Measurements from ENCODE around the gene CORIN.

CORIN gene

DNA sequence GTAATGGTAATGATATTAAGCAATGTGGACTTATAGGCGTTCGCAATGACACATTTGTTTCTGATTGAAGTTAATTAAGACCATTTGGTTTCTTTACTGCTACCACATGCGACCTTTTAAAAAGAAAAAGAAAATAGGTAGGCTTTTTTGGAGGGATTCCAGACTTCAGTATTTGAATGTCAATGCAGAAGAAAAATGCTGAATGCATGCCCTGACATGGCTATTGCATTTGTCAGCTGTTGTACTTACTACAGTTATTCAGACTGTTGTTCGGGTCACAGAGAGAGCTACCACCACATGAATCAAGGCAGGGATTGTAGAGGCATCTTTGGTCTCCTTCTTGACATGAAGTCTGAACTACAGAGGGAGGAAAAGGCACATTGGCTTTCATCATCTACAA is 163.7 kb downstream of the CORIN start:
- Histone ChIP-seq H3K4me3 (ENCODE audit: low read length in 2 of 2) (no peak overlapping the region), H3K27me3 (ENCODE audit: control insufficient read depth in 2 of 2, insufficient read depth in 2 of 2, low read length in 2 of 2) (no peaks in the 10 kb centered on the region), H3K9me3 (ENCODE audit: control insufficient read depth in 2 of 2, low read length in 2 of 2) (no peaks in the 10 kb centered on the region), H3K27ac (ENCODE audit: low read depth in 2 of 2, low read length in 2 of 2) (no peak overlapping the region), H3K4me1 (ENCODE audit: control insufficient read depth in 2 of 2, insufficient read depth in 2 of 2, low read length in 2 of 2) (no peaks in the 10 kb centered on the region), H3K36me3 (ENCODE audit: control insufficient read depth in 2 of 2, insufficient read depth in 2 of 2, low read length in 2 of 2) (no peaks in the 10 kb centered on the region), H3K9ac (ENCODE audit: low read depth in 1 of 2, low read length in 2 of 2) (no peak overlapping the region)

DNA sequence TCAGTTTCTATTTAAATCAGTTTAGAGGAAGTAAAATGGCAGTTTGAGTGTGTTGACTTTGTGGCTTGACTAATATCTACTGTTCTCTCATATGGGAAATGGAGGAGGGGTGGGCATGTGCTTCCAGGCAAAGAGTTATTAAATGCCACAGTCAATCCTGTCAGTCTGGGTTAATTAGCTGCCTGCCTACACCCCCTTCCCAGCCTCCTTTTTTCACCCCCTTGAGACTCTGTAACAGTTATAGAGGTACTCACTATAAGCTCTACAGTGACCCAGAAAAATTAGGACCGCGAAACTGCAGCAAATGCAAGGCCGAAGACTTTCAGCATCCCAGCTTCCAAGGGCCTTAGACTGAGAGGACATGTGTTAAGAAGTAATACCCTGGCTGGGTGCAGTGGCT is 165.2 kb downstream of the CORIN start:
- Histone ChIP-seq H3K4me3 (ENCODE audit: low read length in 2 of 2) (no peak overlapping the region), H3K4me1 (ENCODE audit: control insufficient read depth in 2 of 2, insufficient read depth in 2 of 2, low read length in 2 of 2) (no peaks in the 10 kb centered on the region), H3K27ac (ENCODE audit: low read depth in 2 of 2, low read length in 2 of 2) (no peak overlapping the region), H3K9me3 (ENCODE audit: control insufficient read depth in 2 of 2, low read length in 2 of 2) (no peaks in the 10 kb centered on the region), H3K9ac (ENCODE audit: low read depth in 1 of 2, low read length in 2 of 2) (no peak overlapping the region), H3K27me3 (ENCODE audit: control insufficient read depth in 2 of 2, insufficient read depth in 2 of 2, low read length in 2 of 2) (no peaks in the 10 kb centered on the region), H3K36me3 (ENCODE audit: control insufficient read depth in 2 of 2, insufficient read depth in 2 of 2, low read length in 2 of 2) (no peaks in the 10 kb centered on the region)

DNA sequence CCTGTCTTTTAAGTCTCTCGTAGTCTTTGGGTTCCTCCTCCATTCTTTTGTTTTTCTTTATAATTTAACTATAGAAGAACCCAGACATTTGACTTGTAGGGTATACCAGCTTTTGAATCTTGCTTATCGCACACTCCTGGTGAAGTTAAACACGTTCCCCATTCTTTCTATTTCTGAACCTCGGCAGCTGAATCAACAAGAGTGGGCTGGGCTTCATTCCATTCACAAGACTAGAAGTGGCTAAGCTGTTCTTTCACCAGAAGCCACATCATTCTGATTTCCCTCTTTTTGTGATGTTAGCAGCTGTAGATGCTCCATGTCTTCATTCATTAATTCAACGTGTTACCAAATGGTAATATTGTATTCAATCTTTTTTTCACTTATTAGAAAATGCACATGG is 167.9 kb downstream of the CORIN start:
- Histone ChIP-seq H3K36me3 (ENCODE audit: control insufficient read depth in 2 of 2, insufficient read depth in 2 of 2, low read length in 2 of 2) (no peaks in the 10 kb centered on the region), H3K9me3 (ENCODE audit: control insufficient read depth in 2 of 2, low read length in 2 of 2) (no peaks in the 10 kb centered on the region), H3K9ac (ENCODE audit: low read depth in 1 of 2, low read length in 2 of 2) (no peak overlapping the region), H3K4me3 (ENCODE audit: low read length in 2 of 2) (no peak overlapping the region), H3K27me3 (ENCODE audit: control insufficient read depth in 2 of 2, insufficient read depth in 2 of 2, low read length in 2 of 2) (no peaks in the 10 kb centered on the region), H3K4me1 (ENCODE audit: control insufficient read depth in 2 of 2, insufficient read depth in 2 of 2, low read length in 2 of 2) (no peaks in the 10 kb centered on the region), H3K27ac (ENCODE audit: low read depth in 2 of 2, low read length in 2 of 2) (no peak overlapping the region)

DNA sequence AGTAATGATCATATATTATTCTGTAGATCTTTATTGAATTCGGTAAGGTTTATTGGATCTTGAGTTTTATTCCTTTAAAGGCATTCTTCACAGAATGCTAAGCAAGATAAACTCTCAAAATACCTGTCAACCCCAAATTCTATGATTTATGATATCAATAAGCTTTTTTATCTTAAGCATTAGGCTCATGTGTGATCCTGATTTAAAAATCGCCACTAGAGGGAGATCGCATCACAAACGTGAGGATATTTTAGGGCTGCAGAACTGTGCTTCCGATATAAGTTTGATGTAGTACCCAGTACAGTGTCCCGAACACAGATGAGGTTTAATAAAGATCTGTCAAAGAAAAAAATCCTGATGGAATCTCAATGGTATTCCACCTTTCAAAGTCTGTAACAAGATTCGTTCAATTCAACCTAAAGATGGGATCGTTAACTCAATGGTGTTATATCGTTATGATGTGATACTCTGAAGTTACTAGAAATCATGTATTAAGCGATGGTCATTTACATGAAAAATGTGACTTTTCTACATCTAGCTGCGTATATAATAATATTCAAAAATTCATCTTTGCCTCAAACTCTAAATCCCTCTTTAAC is 169.0 kb downstream of the CORIN start:
- Histone ChIP-seq H3K9me3 (ENCODE audit: control insufficient read depth in 2 of 2, low read length in 2 of 2) (no peaks in the 10 kb centered on the region), H3K27me3 (ENCODE audit: control insufficient read depth in 2 of 2, insufficient read depth in 2 of 2, low read length in 2 of 2) (no peaks in the 10 kb centered on the region), H3K4me1 (ENCODE audit: control insufficient read depth in 2 of 2, insufficient read depth in 2 of 2, low read length in 2 of 2) (no peaks in the 10 kb centered on the region), H3K4me3 (ENCODE audit: low read length in 2 of 2) (no peak overlapping the region), H3K27ac (ENCODE audit: low read depth in 2 of 2, low read length in 2 of 2) (no peak overlapping the region), H3K36me3 (ENCODE audit: control insufficient read depth in 2 of 2, insufficient read depth in 2 of 2, low read length in 2 of 2) (no peaks in the 10 kb centered on the region), H3K9ac (ENCODE audit: low read depth in 1 of 2, low read length in 2 of 2) (no peak overlapping the region)

DNA sequence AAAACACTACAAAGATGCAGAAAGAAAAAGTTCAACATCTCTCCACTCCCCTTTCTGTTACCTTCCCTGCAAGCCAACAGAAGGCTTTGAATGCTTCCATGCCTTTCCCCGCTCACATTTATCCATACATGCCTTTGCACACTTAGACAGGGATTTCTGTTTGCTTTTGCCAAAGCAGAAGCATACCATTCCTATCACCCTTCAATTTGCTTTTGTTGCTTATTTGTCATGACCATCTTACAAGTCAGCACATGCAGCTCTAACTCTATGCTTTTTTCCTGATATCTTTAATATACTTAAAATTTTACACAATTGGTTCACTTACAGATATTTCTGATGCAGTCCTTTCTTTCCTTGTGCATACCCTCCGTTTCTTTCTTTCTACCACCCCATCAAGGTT is 169.6 kb downstream of the CORIN start:
- Histone ChIP-seq H3K36me3 (ENCODE audit: control insufficient read depth in 2 of 2, insufficient read depth in 2 of 2, low read length in 2 of 2) (no peaks in the 10 kb centered on the region), H3K9ac (ENCODE audit: low read depth in 1 of 2, low read length in 2 of 2) (no peak overlapping the region), H3K27me3 (ENCODE audit: control insufficient read depth in 2 of 2, insufficient read depth in 2 of 2, low read length in 2 of 2) (no peaks in the 10 kb centered on the region)

DNA sequence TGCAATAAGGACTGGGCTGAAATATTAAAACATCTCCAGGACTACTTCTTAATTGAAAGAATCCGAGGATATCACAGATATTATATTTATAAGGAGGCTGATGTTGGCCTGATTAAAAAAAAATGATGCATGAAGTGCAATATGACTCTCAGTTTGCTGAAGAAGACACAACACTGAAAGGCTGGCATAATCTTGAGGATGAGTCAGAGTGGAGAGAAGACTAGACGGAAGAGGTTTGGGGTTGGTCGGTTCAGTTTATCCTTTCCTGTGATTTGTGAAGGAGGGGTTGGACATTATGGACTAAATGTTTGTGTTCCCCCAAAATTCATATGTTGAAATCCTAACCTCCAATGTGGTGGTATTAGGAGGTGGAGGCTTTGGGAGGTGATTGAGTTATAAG is 170.3 kb downstream of the CORIN start:
- H3K27ac ChIP-seq (ENCODE audit: low read depth in 2 of 2, low read length in 2 of 2), result no peak overlapping the region
- H3K9me3 ChIP-seq (ENCODE audit: control insufficient read depth in 2 of 2, low read length in 2 of 2), result no peaks in the 10 kb centered on the region
- H3K9ac ChIP-seq (ENCODE audit: low read depth in 1 of 2, low read length in 2 of 2), result no peak overlapping the region
- no peaks in the 10 kb centered on the region for H3K27me3 ChIP-seq (ENCODE audit: control insufficient read depth in 2 of 2, insufficient read depth in 2 of 2, low read length in 2 of 2)
- no peaks in the 10 kb centered on the region for H3K36me3 ChIP-seq (ENCODE audit: control insufficient read depth in 2 of 2, insufficient read depth in 2 of 2, low read length in 2 of 2)
- H3K4me3 ChIP-seq (ENCODE audit: low read length in 2 of 2), result no peak overlapping the region
- H3K4me1 ChIP-seq (ENCODE audit: control insufficient read depth in 2 of 2, insufficient read depth in 2 of 2, low read length in 2 of 2), result no peaks in the 10 kb centered on the region

More for the DNA sequence above, 169.6 kb downstream of the CORIN start:
- no peak overlapping the region for H3K27ac ChIP-seq (ENCODE audit: low read depth in 2 of 2, low read length in 2 of 2)
- no peak overlapping the region for H3K4me3 ChIP-seq (ENCODE audit: low read length in 2 of 2)
- no peaks in the 10 kb centered on the region for H3K4me1 ChIP-seq (ENCODE audit: control insufficient read depth in 2 of 2, insufficient read depth in 2 of 2, low read length in 2 of 2)
- H3K9me3 ChIP-seq (ENCODE audit: control insufficient read depth in 2 of 2, low read length in 2 of 2), result no peaks in the 10 kb centered on the region

DNA sequence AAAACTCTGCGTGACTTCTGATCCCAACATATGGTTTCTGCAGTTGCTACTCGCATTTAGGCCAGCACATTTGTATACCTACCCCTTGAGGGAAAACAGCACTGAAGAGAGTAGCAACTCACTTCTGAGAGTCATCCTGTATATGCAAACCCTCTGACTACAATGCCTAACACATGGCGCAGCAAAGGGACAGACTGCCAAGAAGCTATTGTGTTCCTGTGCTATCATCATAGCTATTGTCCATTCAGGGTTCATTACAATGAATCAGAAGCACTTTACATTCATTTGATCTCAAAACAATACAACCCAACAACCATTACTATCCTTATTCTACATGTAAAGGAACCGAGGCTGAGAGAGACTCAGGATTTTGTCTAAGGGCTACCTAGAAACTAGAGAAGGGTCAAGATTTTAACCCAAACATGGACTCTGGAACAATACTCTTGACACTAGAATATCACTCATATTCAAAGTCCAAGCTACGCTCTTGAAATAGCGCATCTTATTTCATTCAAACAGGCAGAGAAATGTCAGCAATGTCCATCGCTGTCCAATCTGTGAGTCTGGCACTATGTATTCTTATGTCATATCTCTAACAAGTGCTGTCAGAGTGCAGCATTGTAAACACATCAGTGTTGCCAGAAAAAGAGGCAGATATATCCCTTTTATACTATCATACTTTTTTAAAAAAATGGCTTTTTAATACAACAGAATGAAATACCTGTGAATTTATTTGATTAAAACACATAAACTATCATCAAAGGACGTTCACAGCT is 173.6 kb downstream of the CORIN start:
- no peaks in the 10 kb centered on the region for H3K36me3 ChIP-seq (ENCODE audit: control insufficient read depth in 2 of 2, insufficient read depth in 2 of 2, low read length in 2 of 2)
- no peaks in the 10 kb centered on the region for H3K4me1 ChIP-seq (ENCODE audit: control insufficient read depth in 2 of 2, insufficient read depth in 2 of 2, low read length in 2 of 2)
- H3K9me3 ChIP-seq (ENCODE audit: control insufficient read depth in 2 of 2, low read length in 2 of 2), result no peaks in the 10 kb centered on the region
- no peak overlapping the region for H3K27ac ChIP-seq (ENCODE audit: low read depth in 2 of 2, low read length in 2 of 2)
- no peak overlapping the region for H3K9ac ChIP-seq (ENCODE audit: low read depth in 1 of 2, low read length in 2 of 2)
- H3K4me3 ChIP-seq (ENCODE audit: low read length in 2 of 2), result no peak overlapping the region
- H3K27me3 ChIP-seq (ENCODE audit: control insufficient read depth in 2 of 2, insufficient read depth in 2 of 2, low read length in 2 of 2), result no peaks in the 10 kb centered on the region

DNA sequence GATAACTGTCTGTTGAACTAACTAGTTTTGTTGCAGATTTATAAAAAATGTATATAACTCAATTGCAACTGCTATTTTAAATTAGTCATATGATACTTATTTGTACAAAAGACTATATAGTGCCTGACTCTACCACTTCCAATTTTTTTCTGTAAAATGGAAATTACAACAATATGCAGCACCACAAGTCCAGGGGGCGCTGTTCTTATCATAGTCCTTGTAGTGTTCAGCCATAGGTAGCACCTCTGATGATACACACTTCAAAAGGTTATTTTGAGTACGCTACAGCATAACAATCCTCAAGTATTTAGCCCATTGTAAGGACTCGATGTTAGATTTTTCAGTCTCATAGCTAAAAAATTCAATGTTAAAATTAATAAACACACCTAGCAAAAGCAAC is 174.9 kb downstream of the CORIN start:
- H3K4me1 ChIP-seq (ENCODE audit: control insufficient read depth in 2 of 2, insufficient read depth in 2 of 2, low read length in 2 of 2), result no peaks in the 10 kb centered on the region
- H3K27ac ChIP-seq (ENCODE audit: low read depth in 2 of 2, low read length in 2 of 2), result no peak overlapping the region
- H3K27me3 ChIP-seq (ENCODE audit: control insufficient read depth in 2 of 2, insufficient read depth in 2 of 2, low read length in 2 of 2), result no peaks in the 10 kb centered on the region
- H3K36me3 ChIP-seq (ENCODE audit: control insufficient read depth in 2 of 2, insufficient read depth in 2 of 2, low read length in 2 of 2), result no peaks in the 10 kb centered on the region
- no peaks in the 10 kb centered on the region for H3K9me3 ChIP-seq (ENCODE audit: control insufficient read depth in 2 of 2, low read length in 2 of 2)
- no peak overlapping the region for H3K9ac ChIP-seq (ENCODE audit: low read depth in 1 of 2, low read length in 2 of 2)
- no peak overlapping the region for H3K4me3 ChIP-seq (ENCODE audit: low read length in 2 of 2)

DNA sequence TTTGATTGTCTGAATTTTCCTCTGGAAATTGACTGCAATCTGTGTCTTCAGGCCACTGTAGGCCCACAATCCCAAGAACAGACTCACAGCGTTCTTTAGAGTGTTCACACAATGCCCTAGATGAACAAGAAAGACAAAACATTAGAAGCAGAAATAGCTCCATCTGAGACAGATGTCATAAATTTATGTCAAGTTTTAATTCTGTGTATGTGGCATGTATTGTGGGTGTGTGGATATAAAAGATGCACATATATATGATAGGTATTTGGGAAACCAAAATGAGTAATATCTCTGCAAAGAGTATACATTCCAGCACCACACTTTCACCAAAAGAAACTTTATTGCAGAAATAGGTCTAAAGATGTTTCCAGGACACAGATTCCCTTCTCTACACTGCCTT is 176.1 kb downstream of the CORIN start:
- Histone ChIP-seq H3K9me3 (ENCODE audit: control insufficient read depth in 2 of 2, low read length in 2 of 2) (no peaks in the 10 kb centered on the region), H3K4me1 (ENCODE audit: control insufficient read depth in 2 of 2, insufficient read depth in 2 of 2, low read length in 2 of 2) (no peaks in the 10 kb centered on the region)

DNA sequence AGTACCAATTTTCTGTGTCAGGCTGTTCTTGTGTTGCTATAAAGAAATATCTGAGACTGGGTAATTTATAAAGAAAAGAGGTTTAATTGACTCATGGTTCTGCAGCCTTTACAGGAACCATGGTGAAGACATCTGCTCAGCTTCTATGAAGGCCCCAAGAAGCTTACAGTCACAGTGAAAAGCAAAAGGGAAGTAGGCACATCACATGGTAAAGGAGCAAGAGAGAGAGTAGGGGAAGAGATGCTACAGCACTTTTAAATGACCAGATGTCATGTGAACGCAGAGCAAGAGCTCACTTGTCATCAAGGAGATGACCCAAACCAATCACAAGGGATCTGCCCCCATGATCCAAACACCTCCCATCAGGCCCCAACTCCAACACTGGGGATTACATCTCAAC is 178.5 kb downstream of the CORIN start:
- no peaks in the 10 kb centered on the region for H3K36me3 ChIP-seq (ENCODE audit: control insufficient read depth in 2 of 2, insufficient read depth in 2 of 2, low read length in 2 of 2)
- no peak overlapping the region for H3K9ac ChIP-seq (ENCODE audit: low read depth in 1 of 2, low read length in 2 of 2)
- no peak overlapping the region for H3K4me3 ChIP-seq (ENCODE audit: low read length in 2 of 2)

More for the DNA sequence above, 176.1 kb downstream of the CORIN start:
- Histone ChIP-seq H3K36me3 (ENCODE audit: control insufficient read depth in 2 of 2, insufficient read depth in 2 of 2, low read length in 2 of 2) (no peaks in the 10 kb centered on the region), H3K9ac (ENCODE audit: low read depth in 1 of 2, low read length in 2 of 2) (no peak overlapping the region), H3K4me3 (ENCODE audit: low read length in 2 of 2) (no peak overlapping the region), H3K27ac (ENCODE audit: low read depth in 2 of 2, low read length in 2 of 2) (no peak overlapping the region), H3K27me3 (ENCODE audit: control insufficient read depth in 2 of 2, insufficient read depth in 2 of 2, low read length in 2 of 2) (no peaks in the 10 kb centered on the region)

More for the DNA sequence above, 178.5 kb downstream of the CORIN start:
- no peak overlapping the region for H3K27ac ChIP-seq (ENCODE audit: low read depth in 2 of 2, low read length in 2 of 2)
- no peaks in the 10 kb centered on the region for H3K9me3 ChIP-seq (ENCODE audit: control insufficient read depth in 2 of 2, low read length in 2 of 2)
- no peaks in the 10 kb centered on the region for H3K4me1 ChIP-seq (ENCODE audit: control insufficient read depth in 2 of 2, insufficient read depth in 2 of 2, low read length in 2 of 2)
- H3K27me3 ChIP-seq (ENCODE audit: control insufficient read depth in 2 of 2, insufficient read depth in 2 of 2, low read length in 2 of 2), result no peaks in the 10 kb centered on the region
